Glutamatergic neuron (in vitro differentiated cells): ENCODE data around the gene TCF3. TPM values are rescaled to one million over a fixed set of nuclear protein-coding genes. Genes with fewer than 3 reads are reported as not detected.

Experiments used
- DNase-seq: peaks from one replicate; pipeline ENCODE4 v3.0.0; 2022
- H3K27ac Mint-ChIP-seq: one replicate; pipeline ENCODE4 v1.8.0; 2020; ENCODE audit warnings: mild to moderate bottlenecking, mixed read lengths, inconsistent platforms; ENCODE audit not compliant: unreplicated experiment
- H3K27me3 Mint-ChIP-seq: one replicate; pipeline ENCODE4 v1.8.0; 2020; ENCODE audit warnings: mild to moderate bottlenecking, moderate library complexity, mixed read lengths, inconsistent platforms; ENCODE audit not compliant: unreplicated experiment
- H3K36me3 Mint-ChIP-seq: one replicate; pipeline ENCODE4 v1.8.0; 2020; ENCODE audit warnings: mild to moderate bottlenecking, mixed read lengths, inconsistent platforms; ENCODE audit not compliant: unreplicated experiment
- H3K4me1 Mint-ChIP-seq: one replicate; pipeline ENCODE4 v1.8.0; 2020; ENCODE audit warnings: mild to moderate bottlenecking, low read depth, mixed read lengths, inconsistent platforms; ENCODE audit not compliant: unreplicated experiment
- H3K4me3 Mint-ChIP-seq: one replicate; pipeline ENCODE4 v1.8.0; 2020; ENCODE audit warnings: mild to moderate bottlenecking, mixed read lengths, inconsistent platforms; ENCODE audit not compliant: unreplicated experiment
- H3K9me3 Mint-ChIP-seq: one replicate; pipeline ENCODE4 v1.8.0; 2020; ENCODE audit warnings: mild to moderate bottlenecking, moderate library complexity, mixed read lengths, inconsistent platforms; ENCODE audit not compliant: unreplicated experiment
- CTCF ChIP-seq: fragments of 200-600 bp; sonication (generic); IDR thresholded peaks from one replicate; pipeline ENCODE4 v1.5.0; 2021; ENCODE audit not compliant: partially characterized antibody, unreplicated experiment
- total RNA-seq: library from RNA; stranded (reverse); fragmentation: NEBNext Ultra II Directional; extraction: Animal tissue kit (Norgen Biotek cat#: 25700); gene quantifications from one replicate; pipeline ENCODE4 v1.2.1, GENCODE V29; 2021; ENCODE audit not compliant: unreplicated experiment

TCF3 gene
- total RNA-seq, 1 donor from 2014 or later: 249 TPM

GRCh38 chr19:1591421-1592023 is 60.9 kb downstream of the TCF3 start:
- no peak for TF ChIP-seq CTCF
- Mint-ChIP-seq H3K36me3 (no peaks in the 10 kb centered on the region), H3K4me3 (peak overlapping the region; percentile 95), H3K4me1 (peaks cover 19% of the 10 kb centered on the region), H3K9me3 (peaks cover 16% of the 10 kb centered on the region), H3K27ac (peak overlapping the region; percentile 97), H3K27me3 (peaks cover 15% of the 10 kb centered on the region)
- DNase-seq: no peak

GRCh38 chr19:1590641-1591397 is 61.6 kb downstream of the TCF3 start:
- peak overlapping the region; percentile 95 for H3K4me3 Mint-ChIP-seq
- peaks cover 4% of the 10 kb centered on the region for H3K36me3 Mint-ChIP-seq
- peaks cover 16% of the 10 kb centered on the region for H3K9me3 Mint-ChIP-seq
- TF ChIP-seq CTCF: no peak
- H3K4me1 Mint-ChIP-seq: peaks cover 19% of the 10 kb centered on the region
- peak; percentile 46 for DNase-seq
- H3K27me3 Mint-ChIP-seq: peaks cover 15% of the 10 kb centered on the region
- peak overlapping the region; percentile 97 for H3K27ac Mint-ChIP-seq

GRCh38 chr19:1587872-1588271 is 64.5 kb downstream of the TCF3 start:
- Mint-ChIP-seq H3K36me3 (peaks cover 5% of the 10 kb centered on the region), H3K27ac (peak overlapping the region; percentile 87), H3K4me1 (peaks cover 19% of the 10 kb centered on the region), H3K4me3 (peak overlapping the region; percentile 59), H3K9me3 (peaks cover 8% of the 10 kb centered on the region), H3K27me3 (peaks cover 11% of the 10 kb centered on the region)
- TF ChIP-seq CTCF: no peak
- no peak for DNase-seq

- Mint-ChIP-seq H3K4me1 (peaks cover 11% of the 10 kb centered on the region), H3K9me3 (no peaks in the 10 kb centered on the region), H3K36me3 (peaks cover 5% of the 10 kb centered on the region), H3K27ac (no peak overlapping the region), H3K4me3 (no peak overlapping the region), H3K27me3 (no peaks in the 10 kb centered on the region)
- DNase-seq: no peak
- no peak for TF ChIP-seq CTCF
Observed at GRCh38 chr19:1585243-1585580, 67.2 kb downstream of the TCF3 start.
